ENCODE measurements around the gene CHST5. TPM values are rescaled to one million over a fixed set of nuclear protein-coding genes. Genes with fewer than 3 reads are reported as not detected.
A peak's percentile ranks its signal among the peaks of the same experiment; 100 is the strongest.

Gene CHST5
- total and polyA plus RNA-seq, 2 of the 13 experiments (the other 11 are each of a cell fraction or from before 2014, with no cell fraction given): 0.05 TPM; not detected in 1

GRCh38 chr16:75506574-75506973 is 29.3 kb downstream of the CHST5 start (continued):
- TF ChIP-seq SRSF9 (IDR thresholded peaks at IDR 0.05; ENCODE audit: borderline replicate concordance, insufficient read depth, low read depth, low read length, poor library complexity, severe bottlenecking) (no peak), ZBTB14 (CRISPR knock-in tag; IDR thresholded peaks at IDR 0.05) (no peak), TARDBP (CRISPR knock-in tag; IDR thresholded peaks at IDR 0.05) (0 out of 2 replicates have a peak, but pooled peaks have one; percentile 14), SMAD9 (CRISPR knock-in tag; IDR thresholded peaks at IDR 0.05) (no peak), ZFX (CRISPR knock-in tag; IDR thresholded peaks at IDR 0.05; ENCODE audit: low read depth) (no peak), CREBL2 (CRISPR knock-in tag; IDR thresholded peaks at IDR 0.05; ENCODE audit: borderline replicate concordance) (no peak), GTF3A (CRISPR knock-in tag; conservative IDR thresholded peaks at IDR 0.05) (no peak), BCL6 (CRISPR knock-in tag; IDR thresholded peaks at IDR 0.05) (0 out of 2 replicates have a peak, but pooled peaks have one; percentile 15), TOPORS (CRISPR knock-in tag; IDR thresholded peaks at IDR 0.05) (no peak), TFE3 (CRISPR knock-in tag; IDR thresholded peaks at IDR 0.05) (peak; percentile 54; the same call in 1 of the 2 replicates), SMARCE1 (IDR thresholded peaks at IDR 0.05; ENCODE audit: borderline replicate concordance) (no peak), KAT2B (IDR thresholded peaks at IDR 0.05; ENCODE audit: borderline replicate concordance, low read depth, low read length) (no peak), EZH2 (conservative IDR thresholded peaks at IDR 0.05; ENCODE audit: low read depth, low read length) (no peak), ZNF256 (CRISPR knock-in tag; conservative IDR thresholded peaks at IDR 0.05) (no peak), RBM39 (IDR thresholded peaks at IDR 0.05; ENCODE audit: low read depth, low read length, poor library complexity, severe bottlenecking) (no peak), SMARCC2 (IDR thresholded peaks at IDR 0.05) (no peak), SNRNP70 (IDR thresholded peaks at IDR 0.05; ENCODE audit: low read depth, low read length) (no peak), ZNF143 (CRISPR knock-in tag; IDR thresholded peaks at IDR 0.05) (no peak), ZFP91 (CRISPR knock-in tag; IDR thresholded peaks at IDR 0.05; ENCODE audit: borderline replicate concordance) (no peak), ZNF660 (CRISPR knock-in tag; IDR thresholded peaks at IDR 0.05; ENCODE audit: borderline replicate concordance, low read depth) (no peak), HOXD1 (CRISPR knock-in tag; IDR thresholded peaks at IDR 0.05) (no peak; the same call in 1 of the 2 replicates), SIN3A (IDR thresholded peaks at IDR 0.05; ENCODE audit: borderline replicate concordance, low read depth, low read length) (no peak), ZBTB10 (CRISPR knock-in tag; IDR thresholded peaks at IDR 0.05; ENCODE audit: borderline replicate concordance) (no peak), ZNF781 (CRISPR knock-in tag; IDR thresholded peaks at IDR 0.05; ENCODE audit: borderline replicate concordance, not compliant biosample characterization) (no peak)

All from HepG2 (cell line).